ENCODE data around the gene AGT. TPM values are rescaled to one million over a fixed set of nuclear protein-coding genes. Genes with fewer than 3 reads are reported as not detected.

Gene AGT
- total RNA-seq, 1 donor from 2014 or later: 79.0 TPM

GRCh38 chr1:230696218-230696617 lies 17.7 kb downstream of the AGT start:
- H3K9me3 ChIP-seq: no peaks in the 10 kb centered on the region
- DNase-seq (ENCODE audit: low spot score in 2 of 2): no peak
- intact Hi-C loops (cut with DNase I): no loop called here
- H3K27ac ChIP-seq: no peak overlapping the region
- peaks cover 14 to 25% of the 10 kb centered on the region in 2 donors for H3K36me3 ChIP-seq
- TF ChIP-seq CTCF (IDR thresholded peaks at IDR 0.05): no peak
- no peak overlapping the region for H3K4me3 ChIP-seq
- no peaks in the 10 kb centered on the region for H3K27me3 ChIP-seq
- no peaks in the 10 kb centered on the region for H3K4me1 ChIP-seq

GRCh38 chr1:230694991-230695390 lies 18.9 kb downstream of the AGT start:
- H3K9me3 ChIP-seq: no peaks in the 10 kb centered on the region
- intact Hi-C loops (cut with DNase I): no loop called here

GRCh38 chr1:230694464-230694863 lies 19.5 kb downstream of the AGT start:
- Histone ChIP-seq H3K4me3 (no peak overlapping the region), H3K27me3 (no peaks in the 10 kb centered on the region), H3K36me3 (peaks cover 28 to 42% of the 10 kb centered on the region in 2 donors), H3K27ac (no peak overlapping the region), H3K9me3 (no peaks in the 10 kb centered on the region), H3K4me1 (no peaks in the 10 kb centered on the region)
- intact Hi-C loops (cut with DNase I): no loop called here
- DNase-seq (ENCODE audit: low spot score in 2 of 2): no peak
- no peak for TF ChIP-seq CTCF (IDR thresholded peaks at IDR 0.05)

More at GRCh38 chr1:230694991-230695390, 18.9 kb downstream of the AGT start:
- Histone ChIP-seq H3K4me1 (no peaks in the 10 kb centered on the region), H3K27ac (no peak overlapping the region), H3K4me3 (no peak overlapping the region), H3K36me3 (peaks cover 23 to 37% of the 10 kb centered on the region in 2 donors), H3K27me3 (no peaks in the 10 kb centered on the region)
- no peak for TF ChIP-seq CTCF (IDR thresholded peaks at IDR 0.05)
- DNase-seq (ENCODE audit: low spot score in 2 of 2): no peak

GRCh38 chr1:230693777-230694176 lies 20.1 kb downstream of the AGT start:
- H3K27ac ChIP-seq: no peak overlapping the region
- TF ChIP-seq CTCF (IDR thresholded peaks at IDR 0.05): no peak
- peaks cover 31 to 49% of the 10 kb centered on the region in 2 donors for H3K36me3 ChIP-seq
- H3K9me3 ChIP-seq: no peaks in the 10 kb centered on the region
- no peaks in the 10 kb centered on the region for H3K27me3 ChIP-seq
- intact Hi-C loops (cut with DNase I): no loop called here
- no peak for DNase-seq (ENCODE audit: low spot score in 2 of 2)
- no peaks in the 10 kb centered on the region for H3K4me1 ChIP-seq
- H3K4me3 ChIP-seq: no peak overlapping the region

GRCh38 chr1:230693221-230693620 lies 20.7 kb downstream of the AGT start:
- no peak for TF ChIP-seq CTCF (IDR thresholded peaks at IDR 0.05)
- Histone ChIP-seq H3K4me3 (no peak overlapping the region), H3K27me3 (no peaks in the 10 kb centered on the region), H3K4me1 (no peaks in the 10 kb centered on the region), H3K36me3 (peaks cover 35 to 55% of the 10 kb centered on the region in 2 donors), H3K9me3 (no peaks in the 10 kb centered on the region), H3K27ac (no peak overlapping the region)
- no peak for DNase-seq (ENCODE audit: low spot score in 2 of 2)
- intact Hi-C loops (cut with DNase I): no loop called here

- no peak for DNase-seq (ENCODE audit: low spot score in 2 of 2)
- no peak overlapping the region for H3K27ac ChIP-seq
- intact Hi-C loops (cut with DNase I): no loop called here
- no peak for TF ChIP-seq CTCF (IDR thresholded peaks at IDR 0.05)
- no peak overlapping the region for H3K4me3 ChIP-seq
- peaks cover 48 to 70% of the 10 kb centered on the region in 2 donors for H3K36me3 ChIP-seq
- no peaks in the 10 kb centered on the region for H3K9me3 ChIP-seq
- no peaks in the 10 kb centered on the region for H3K27me3 ChIP-seq
- H3K4me1 ChIP-seq: no peaks in the 10 kb centered on the region
These were observed 22.3 kb downstream of the AGT start for GRCh38 chr1:230691615-230692014.

All from ascending aorta (tissue), 2 donors.